NB4 (cell line): ENCODE data around the gene MAMLD1.

ENCODE experiments used
- DNase-seq: peaks from one replicate; pipeline ENCODE4 v3.0.0; 2010; ENCODE audit warnings: low read depth
- H3K4me3 ChIP-seq: one replicate; pipeline ENCODE4 v1.5.1; 2011; ENCODE audit warnings: mild to moderate bottlenecking, low read depth, low read length, moderate library complexity
- MAX ChIP-seq: IDR thresholded peaks from 2 replicates; pipeline ENCODE4 v1.6.1; 2011; ENCODE audit warnings: low read depth, low read length
- MYC ChIP-seq: IDR thresholded peaks from 2 replicates; pipeline ENCODE4 v1.6.1; 2011; ENCODE audit warnings: low read depth, low read length
- POLR2A ChIP-seq: IDR thresholded peaks from 2 replicates; pipeline ENCODE4 v1.6.1; 2011; ENCODE audit warnings: mild to moderate bottlenecking; ENCODE audit not compliant: insufficient read length; ENCODE audit errors: extremely low read depth
- TF ChIP-seq, protein P1 (sequence below): IDR thresholded peaks from one replicate; pipeline ENCODE4 v1.5.1; 2012; ENCODE audit warnings: low read depth, low read length

Gene MAMLD1

GRCh38 chrX:150543230-150544155 lies 180.4 kb downstream of the MAMLD1 start:
- no peak overlapping the region for H3K4me3 ChIP-seq
- TF ChIP-seq, protein P1, sequence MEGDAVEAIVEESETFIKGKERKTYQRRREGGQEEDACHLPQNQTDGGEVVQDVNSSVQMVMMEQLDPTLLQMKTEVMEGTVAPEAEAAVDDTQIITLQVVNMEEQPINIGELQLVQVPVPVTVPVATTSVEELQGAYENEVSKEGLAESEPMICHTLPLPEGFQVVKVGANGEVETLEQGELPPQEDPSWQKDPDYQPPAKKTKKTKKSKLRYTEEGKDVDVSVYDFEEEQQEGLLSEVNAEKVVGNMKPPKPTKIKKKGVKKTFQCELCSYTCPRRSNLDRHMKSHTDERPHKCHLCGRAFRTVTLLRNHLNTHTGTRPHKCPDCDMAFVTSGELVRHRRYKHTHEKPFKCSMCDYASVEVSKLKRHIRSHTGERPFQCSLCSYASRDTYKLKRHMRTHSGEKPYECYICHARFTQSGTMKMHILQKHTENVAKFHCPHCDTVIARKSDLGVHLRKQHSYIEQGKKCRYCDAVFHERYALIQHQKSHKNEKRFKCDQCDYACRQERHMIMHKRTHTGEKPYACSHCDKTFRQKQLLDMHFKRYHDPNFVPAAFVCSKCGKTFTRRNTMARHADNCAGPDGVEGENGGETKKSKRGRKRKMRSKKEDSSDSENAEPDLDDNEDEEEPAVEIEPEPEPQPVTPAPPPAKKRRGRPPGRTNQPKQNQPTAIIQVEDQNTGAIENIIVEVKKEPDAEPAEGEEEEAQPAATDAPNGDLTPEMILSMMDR, result no peak
- TF ChIP-seq POLR2A, result no peak
- no peak for TF ChIP-seq MYC
- peak; percentile 38; the same call in 1 of the 2 replicates for TF ChIP-seq MAX
- DNase-seq, result peak; percentile 87

- TF ChIP-seq MYC, result no peak
- no peak for TF ChIP-seq POLR2A
- no peak for TF ChIP-seq MAX
- TF ChIP-seq, protein P1, result no peak
- DNase-seq, result peak; percentile 51
- no peak overlapping the region for H3K4me3 ChIP-seq
Observed at GRCh38 chrX:150544222-150544787, 181.2 kb downstream of the MAMLD1 start.

- no peak for DNase-seq
- H3K4me3 ChIP-seq, result no peak overlapping the region
- no peak for TF ChIP-seq MAX
- no peak for TF ChIP-seq MYC
- TF ChIP-seq, protein P1, result no peak
- TF ChIP-seq POLR2A, result no peak
Observed at GRCh38 chrX:150544835-150545770, 182.0 kb downstream of the MAMLD1 start.

- H3K4me3 ChIP-seq, result no peak overlapping the region
Observed at GRCh38 chrX:150546711-150547153, 183.6 kb downstream of the MAMLD1 start.

More at GRCh38 chrX:150546711-150547153, 183.6 kb downstream of the MAMLD1 start:
- peak; percentile 67 for DNase-seq
- TF ChIP-seq MAX (no peak), MYC (no peak), POLR2A (no peak)
- TF ChIP-seq, protein P1, result no peak
